Activated naive CD4-positive, alpha-beta T cell treated with anti-CD3 and anti-CD28 coated beads for 36 hours (primary cell): ENCODE data around the gene IGFBP5. TPM values are rescaled to one million over a fixed set of nuclear protein-coding genes. Genes with fewer than 3 reads are reported as not detected.

ENCODE experiments used
- CTCF ChIA-PET: fragments of 350-600 bp; sonication (Branson Sonifier 250); formaldehyde crosslinking; loops from one replicate; lab custom pipeline; 2021; ENCODE audit warnings: antibody characterized with exemption; lab: Charles Lee
- DNase-seq: peaks from one replicate; pipeline ENCODE4 v3.0.0-alpha.2; 2020
- H3K27ac Mint-ChIP-seq: one replicate; pipeline ENCODE4 v1.8.0; 2021; ENCODE audit warnings: mild to moderate bottlenecking, mixed read lengths
- H3K27me3 Mint-ChIP-seq: one replicate; pipeline ENCODE4 v1.8.0; 2021; ENCODE audit warnings: low read depth, mixed read lengths
- H3K36me3 Mint-ChIP-seq: one replicate; pipeline ENCODE4 v1.8.0; 2021; ENCODE audit warnings: low read depth, mixed read lengths
- H3K4me1 Mint-ChIP-seq: one replicate; pipeline ENCODE4 v1.8.0; 2021; ENCODE audit warnings: low read depth, mixed read lengths
- H3K4me3 Mint-ChIP-seq: one replicate; pipeline ENCODE4 v1.8.0; 2021; ENCODE audit warnings: mild to moderate bottlenecking, moderate library complexity, mixed read lengths
- H3K9me3 Mint-ChIP-seq: one replicate; pipeline ENCODE4 v1.8.0; 2021; ENCODE audit warnings: mixed read lengths
- intact Hi-C: fragments of 100-400 bp; cut with micrococcal nuclease; formaldehyde crosslinking; loops from one replicate; pipeline ENCODE4 v1.15.1; 2023
- total RNA-seq, 2 experiments: library from RNA; stranded (reverse); gene quantifications; one replicate each; pipeline ENCODE4 v1.2.3, GENCODE V29; 2021

Gene IGFBP5
- total RNA-seq, 2 experiments from 2014 or later = not detected

GRCh38 chr2:216659276-216659675, 36.1 kb downstream of the IGFBP5 start:
- Mint-ChIP-seq H3K4me3 (no peak overlapping the region), H3K27me3 (no peaks in the 10 kb centered on the region), H3K9me3 (no peaks in the 10 kb centered on the region), H3K27ac (no peak overlapping the region), H3K36me3 (no peaks in the 10 kb centered on the region), H3K4me1 (no peaks in the 10 kb centered on the region)
- no peak for DNase-seq
- intact Hi-C loops = no loop called here
- CTCF ChIA-PET = interaction anchor here (0.8 to 1.1 kb wide), 2 partner anchors 15 to 141 kb away, joined by 3 to 4 read pairs; no protein-coding TSS in a partner anchor

GRCh38 chr2:216658757-216659156, 36.6 kb downstream of the IGFBP5 start:
- H3K27ac Mint-ChIP-seq = no peak overlapping the region
- no peaks in the 10 kb centered on the region for H3K9me3 Mint-ChIP-seq
- CTCF ChIA-PET = interaction anchor here (0.8 to 1.1 kb wide), 2 partner anchors 14 to 140 kb away, joined by 3 to 4 read pairs; no protein-coding TSS in a partner anchor
- DNase-seq = no peak
- no peaks in the 10 kb centered on the region for H3K36me3 Mint-ChIP-seq
- H3K27me3 Mint-ChIP-seq = no peaks in the 10 kb centered on the region
- no peaks in the 10 kb centered on the region for H3K4me1 Mint-ChIP-seq
- no peak overlapping the region for H3K4me3 Mint-ChIP-seq
- intact Hi-C loops = no loop called here

GRCh38 chr2:216657980-216658379, 37.4 kb downstream of the IGFBP5 start:
- intact Hi-C loops = no loop called here
- no peak for DNase-seq
- Mint-ChIP-seq H3K9me3 (no peaks in the 10 kb centered on the region), H3K36me3 (no peaks in the 10 kb centered on the region), H3K27me3 (no peaks in the 10 kb centered on the region), H3K4me1 (no peaks in the 10 kb centered on the region), H3K4me3 (no peak overlapping the region), H3K27ac (no peak overlapping the region)
- CTCF ChIA-PET = no interaction called here

GRCh38 chr2:216657086-216657855, 38.1 kb downstream of the IGFBP5 start:
- Mint-ChIP-seq H3K27me3 (no peaks in the 10 kb centered on the region), H3K4me1 (no peaks in the 10 kb centered on the region), H3K9me3 (no peaks in the 10 kb centered on the region), H3K36me3 (no peaks in the 10 kb centered on the region), H3K4me3 (no peak overlapping the region), H3K27ac (no peak overlapping the region)
- intact Hi-C loops = no loop called here
- DNase-seq = no peak
- CTCF ChIA-PET = interaction anchor here (1.3 kb wide), 1 partner anchor 10 kb away, joined by 8 read pairs; no protein-coding TSS in a partner anchor

DNA sequence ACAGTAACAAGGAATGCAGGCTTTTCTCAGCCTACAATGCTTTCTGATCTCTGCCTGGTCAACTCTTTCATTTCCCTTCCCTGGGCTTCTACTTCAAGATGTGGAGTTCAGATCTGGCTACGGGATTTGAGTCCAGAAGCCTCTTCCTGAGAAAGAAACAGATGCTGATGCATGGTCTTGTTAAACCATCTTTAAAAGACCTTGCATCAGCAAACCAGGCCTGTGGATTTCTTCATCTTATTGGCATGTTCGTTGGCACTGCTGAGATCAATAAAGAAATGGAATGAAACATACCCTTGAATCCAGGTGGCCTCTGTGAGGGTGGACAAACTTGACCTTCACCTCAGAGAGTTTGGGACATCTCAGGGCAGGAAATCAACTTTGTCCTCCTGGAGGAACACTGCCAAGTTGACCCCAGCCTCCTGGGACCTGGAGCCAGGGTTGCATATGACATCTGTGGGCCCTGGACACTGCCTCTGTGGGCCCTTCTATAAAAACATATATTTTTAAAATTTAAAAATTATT, 40.8 kb downstream of the IGFBP5 start:
- Mint-ChIP-seq H3K9me3 (no peaks in the 10 kb centered on the region), H3K36me3 (no peaks in the 10 kb centered on the region), H3K4me3 (no peak overlapping the region), H3K27ac (no peak overlapping the region), H3K27me3 (no peaks in the 10 kb centered on the region), H3K4me1 (no peaks in the 10 kb centered on the region)
- no peak for DNase-seq
- intact Hi-C loops = no loop called here
- CTCF ChIA-PET = no interaction called here

- no peaks in the 10 kb centered on the region for H3K4me1 Mint-ChIP-seq
- H3K9me3 Mint-ChIP-seq = no peaks in the 10 kb centered on the region
- CTCF ChIA-PET = interaction anchor here (1.3 kb wide), 1 partner anchor 15 kb away, joined by 4 read pairs; no protein-coding TSS in a partner anchor
- H3K27ac Mint-ChIP-seq = no peak overlapping the region
- intact Hi-C loops = no loop called here
- DNase-seq = no peak
- no peaks in the 10 kb centered on the region for H3K27me3 Mint-ChIP-seq
- H3K4me3 Mint-ChIP-seq = no peak overlapping the region
- H3K36me3 Mint-ChIP-seq = no peaks in the 10 kb centered on the region
Measured at GRCh38 chr2:216653931-216654365, 41.4 kb downstream of the IGFBP5 start.

DNA sequence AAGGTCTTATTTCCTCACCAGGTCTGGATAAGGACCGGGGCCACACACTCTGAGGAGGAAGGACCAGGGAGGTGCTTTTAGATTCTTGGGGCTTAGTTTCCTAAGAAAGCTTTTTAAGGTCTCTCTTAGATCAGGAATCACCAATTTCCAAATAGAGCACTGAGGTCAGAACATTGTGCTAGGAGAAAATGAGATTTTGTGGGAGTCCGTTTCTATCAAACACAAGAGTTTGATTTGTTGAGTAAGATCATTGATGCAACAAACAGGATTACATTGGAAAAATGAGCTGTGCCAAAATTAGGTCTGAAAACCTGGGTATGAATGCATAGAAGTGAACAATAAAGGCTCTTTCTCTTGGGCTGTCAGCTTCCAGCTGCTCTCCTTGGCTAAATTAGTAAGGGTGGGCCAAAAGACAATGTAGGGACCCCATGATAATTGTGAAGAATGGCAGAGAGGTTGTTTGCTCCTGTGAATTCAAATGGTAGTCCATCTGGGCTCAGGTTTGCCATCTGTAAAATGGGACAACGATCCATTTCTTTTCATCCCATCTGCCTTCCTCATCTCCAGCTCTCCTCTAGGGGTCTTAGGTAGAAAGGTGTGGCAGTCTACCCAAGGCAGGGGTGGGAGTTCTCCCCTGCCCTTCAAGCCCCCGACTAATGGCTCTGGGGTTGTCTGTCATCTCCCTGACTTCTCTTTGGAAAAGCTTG, 42.1 kb downstream of the IGFBP5 start:
- no peaks in the 10 kb centered on the region for H3K27me3 Mint-ChIP-seq
- H3K36me3 Mint-ChIP-seq = no peaks in the 10 kb centered on the region
- no peaks in the 10 kb centered on the region for H3K9me3 Mint-ChIP-seq
- no peak overlapping the region for H3K4me3 Mint-ChIP-seq
- no peak for DNase-seq
- intact Hi-C loops = no loop called here
- no peaks in the 10 kb centered on the region for H3K4me1 Mint-ChIP-seq
- H3K27ac Mint-ChIP-seq = no peak overlapping the region
- CTCF ChIA-PET = interaction anchor here (1.3 to 2.0 kb wide), 2 partner anchors 10 to 16 kb away, joined by 4 to 9 read pairs; no protein-coding TSS in a partner anchor

DNA sequence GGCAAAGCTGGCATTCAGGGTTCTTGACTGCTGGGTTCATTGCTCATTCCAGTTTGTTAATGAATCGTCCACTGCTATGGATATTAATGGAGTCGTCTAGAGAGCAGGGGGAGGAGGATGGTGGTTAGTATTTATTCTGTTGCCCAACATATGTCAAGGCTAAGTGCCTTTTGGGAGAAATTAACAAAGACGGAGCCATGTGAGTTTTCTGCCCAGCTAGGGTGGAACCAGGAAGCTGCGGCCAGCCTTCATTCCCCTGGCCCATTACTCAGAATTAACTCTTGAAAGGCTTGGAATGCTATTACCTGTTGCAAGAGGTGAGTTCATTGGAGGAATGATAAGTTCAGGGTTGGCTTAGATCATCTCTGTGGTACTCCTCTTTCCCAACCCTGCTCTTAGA, 42.8 kb downstream of the IGFBP5 start:
- Mint-ChIP-seq H3K4me1 (no peaks in the 10 kb centered on the region), H3K27me3 (no peaks in the 10 kb centered on the region), H3K36me3 (no peaks in the 10 kb centered on the region), H3K4me3 (no peak overlapping the region), H3K9me3 (no peaks in the 10 kb centered on the region), H3K27ac (no peak overlapping the region)
- intact Hi-C loops = no loop called here
- no peak for DNase-seq
- CTCF ChIA-PET = interaction anchor here (1.1 to 2.0 kb wide), 4 partner anchors 11 to 133 kb away, joined by 3 to 9 read pairs (median 4); no protein-coding TSS in a partner anchor

GRCh38 chr2:216651351-216651881, 43.9 kb downstream of the IGFBP5 start:
- intact Hi-C loops = no loop called here
- no peak overlapping the region for H3K27ac Mint-ChIP-seq

DNA sequence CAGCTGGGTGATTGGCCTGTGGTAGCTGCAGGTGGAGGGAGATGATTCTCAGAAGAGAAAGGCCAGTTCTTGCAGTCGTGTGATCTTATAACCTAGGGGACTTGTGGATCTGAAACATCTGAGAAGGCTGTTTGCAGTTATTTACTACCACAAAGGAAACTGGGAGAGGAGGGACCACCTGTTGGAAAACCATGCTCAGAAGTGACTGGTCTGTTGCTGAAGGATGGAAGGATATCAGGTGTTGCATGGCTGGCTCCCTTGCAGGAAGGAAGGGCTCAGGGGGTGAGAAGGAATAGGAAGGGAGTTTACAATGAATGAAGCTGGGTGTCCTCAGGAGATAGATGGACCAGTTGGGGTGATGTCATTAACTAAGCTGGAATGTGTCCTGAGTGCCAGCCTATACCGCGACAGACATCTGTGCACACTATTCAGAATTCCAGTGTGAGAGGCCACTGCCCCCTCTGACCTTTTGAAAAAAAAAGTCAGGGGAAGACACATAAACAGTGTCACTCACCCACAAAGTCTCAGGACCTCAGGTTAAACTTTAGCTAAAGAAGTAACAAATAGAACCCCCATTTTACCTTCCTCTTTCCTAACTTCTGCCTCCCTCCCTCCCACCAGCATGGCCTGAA, 44.6 kb downstream of the IGFBP5 start:
- Mint-ChIP-seq H3K27ac (no peak overlapping the region), H3K4me1 (no peaks in the 10 kb centered on the region), H3K4me3 (no peak overlapping the region), H3K9me3 (no peaks in the 10 kb centered on the region), H3K27me3 (no peaks in the 10 kb centered on the region), H3K36me3 (no peaks in the 10 kb centered on the region)
- intact Hi-C loops = no loop called here
- DNase-seq = no peak
- CTCF ChIA-PET = interaction anchor here (1.4 kb wide), 1 partner anchor 132 kb away, joined by 3 read pairs; no protein-coding TSS in a partner anchor

More at GRCh38 chr2:216651351-216651881, 43.9 kb downstream of the IGFBP5 start:
- Mint-ChIP-seq H3K4me3 (no peak overlapping the region), H3K4me1 (no peaks in the 10 kb centered on the region), H3K36me3 (no peaks in the 10 kb centered on the region), H3K27me3 (no peaks in the 10 kb centered on the region), H3K9me3 (no peaks in the 10 kb centered on the region)
- CTCF ChIA-PET = interaction anchor here (0.6 to 2.0 kb wide), 4 partner anchors 12 to 619 kb away, joined by 3 to 9 read pairs (median 3); no protein-coding TSS in a partner anchor
- DNase-seq = no peak

- no peak for DNase-seq
- CTCF ChIA-PET = interaction anchor here (1.1 kb wide), 1 partner anchor 61 kb away, joined by 4 read pairs; no protein-coding TSS in a partner anchor
Measured at GRCh38 chr2:216649574-216649973, 45.8 kb downstream of the IGFBP5 start.

More at GRCh38 chr2:216649574-216649973, 45.8 kb downstream of the IGFBP5 start:
- intact Hi-C loops = no loop called here
- Mint-ChIP-seq H3K27me3 (no peaks in the 10 kb centered on the region), H3K9me3 (no peaks in the 10 kb centered on the region), H3K4me1 (peaks cover 1% of the 10 kb centered on the region), H3K27ac (no peak overlapping the region), H3K36me3 (no peaks in the 10 kb centered on the region), H3K4me3 (no peak overlapping the region)
